ENCODE measurements around the gene HGFAC.

DNA sequence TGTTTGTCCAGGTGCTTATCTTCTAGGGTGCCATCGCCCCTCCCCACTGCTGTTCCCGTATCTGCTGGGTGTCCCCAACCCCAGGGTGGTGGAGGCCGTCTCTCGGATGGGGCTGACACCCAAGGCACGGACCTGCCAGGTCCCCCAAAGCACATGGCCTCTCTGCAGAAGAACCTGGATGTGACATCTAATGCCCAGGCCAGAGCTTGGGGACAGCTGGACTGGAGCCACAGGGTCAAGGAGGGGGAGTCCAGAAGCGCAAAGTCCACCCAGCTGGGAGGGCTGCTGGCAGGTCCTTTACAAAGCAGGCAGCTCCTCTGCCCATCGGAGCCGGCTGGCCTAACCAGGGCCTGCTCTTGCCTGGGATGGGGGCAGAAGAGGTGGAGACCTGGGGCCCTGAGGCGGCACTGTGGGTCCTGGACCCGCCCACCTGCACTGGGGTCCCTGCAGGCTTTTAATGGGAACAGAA, 20.6 kb downstream of the HGFAC start:
- TF ChIP-seq POLR2A (IDR thresholded peaks at IDR 0.05; ENCODE audit: low read depth, low read length) (no peak), TAF1 (IDR thresholded peaks at IDR 0.05; ENCODE audit: low read depth, low read length) (no peak), POLR2AphosphoS5 (IDR thresholded peaks at IDR 0.05; ENCODE audit: low read depth, low read length) (no peak), POU2F2 (IDR thresholded peaks at IDR 0.05; ENCODE audit: low read depth, low read length) (no peak), PAX5 (IDR thresholded peaks at IDR 0.05; ENCODE audit: insufficient read depth, low read length, severe bottlenecking) (no peak), SPI1 (IDR thresholded peaks at IDR 0.05; ENCODE audit: low read depth, low read length) (no peak)

All from GM12891 (cell line).